ENCODE measurements around the gene HOXD1.

HOXD1 gene

GRCh38 chr2:176237456-176237855, 49.0 kb downstream of the HOXD1 start:
- H3K27me3 ChIP-seq (ENCODE audit: control insufficient read depth in 1 of 2, insufficient read depth in 2 of 2, low read length in 2 of 2) = no peaks in the 10 kb centered on the region
- no peak overlapping the region for H3K4me3 ChIP-seq (ENCODE audit: low read depth in 1 of 2, low read length in 2 of 2)
- H3K27ac ChIP-seq (ENCODE audit: low read depth, low read length) = no peak overlapping the region
- H3K9ac ChIP-seq (ENCODE audit: low read length) = no peak overlapping the region
- H3K36me3 ChIP-seq (ENCODE audit: insufficient read depth, low read length) = no peaks in the 10 kb centered on the region
- H3K4me1 ChIP-seq (ENCODE audit: insufficient read depth, low read length) = no peaks in the 10 kb centered on the region
- H3K9me3 ChIP-seq (ENCODE audit: low read length) = no peaks in the 10 kb centered on the region

GRCh38 chr2:176239031-176239430, 50.6 kb downstream of the HOXD1 start:
- H3K36me3 ChIP-seq (ENCODE audit: insufficient read depth, low read length) = no peaks in the 10 kb centered on the region
- no peaks in the 10 kb centered on the region for H3K4me1 ChIP-seq (ENCODE audit: insufficient read depth, low read length)
- no peak overlapping the region for H3K4me3 ChIP-seq (ENCODE audit: low read depth in 1 of 2, low read length in 2 of 2)
- H3K27ac ChIP-seq (ENCODE audit: low read depth, low read length) = no peak overlapping the region
- H3K27me3 ChIP-seq (ENCODE audit: control insufficient read depth in 1 of 2, insufficient read depth in 2 of 2, low read length in 2 of 2) = no peaks in the 10 kb centered on the region
- no peaks in the 10 kb centered on the region for H3K9me3 ChIP-seq (ENCODE audit: low read length)
- no peak overlapping the region for H3K9ac ChIP-seq (ENCODE audit: low read length)

- Histone ChIP-seq H3K36me3 (ENCODE audit: insufficient read depth, low read length) (no peaks in the 10 kb centered on the region), H3K27me3 (ENCODE audit: control insufficient read depth in 1 of 2, insufficient read depth in 2 of 2, low read length in 2 of 2) (no peaks in the 10 kb centered on the region), H3K4me1 (ENCODE audit: insufficient read depth, low read length) (no peaks in the 10 kb centered on the region), H3K27ac (ENCODE audit: low read depth, low read length) (no peak overlapping the region), H3K4me3 (ENCODE audit: low read depth in 1 of 2, low read length in 2 of 2) (no peak overlapping the region), H3K9me3 (ENCODE audit: low read length) (no peaks in the 10 kb centered on the region), H3K9ac (ENCODE audit: low read length) (no peak overlapping the region)
These were observed 51.8 kb downstream of the HOXD1 start for GRCh38 chr2:176240301-176240700.

Measured in muscle layer of colon (tissue), 2 donors.